K562 (cell line): ENCODE results near the gene RSU1. TPM values are rescaled to one million over a fixed set of nuclear protein-coding genes. Genes with fewer than 3 reads are reported as not detected.

Experiments
- ATAC-seq: fragments of 200-7000 bp; cut with Tn5 transposase; 3 replicates; pipeline ENCODE4 v1.9.1; 2020; ENCODE audit warnings: moderate library complexity
- BruUV-seq: library from RNA; stranded (reverse); fragments of 400-500 nt; replicated peaks from 2 replicates; lab custom pipeline; 2021; lab: Mats Ljungman, UMichigan
- CTCF ChIA-PET: fragments of 300-600 bp; formaldehyde crosslinking; extraction: SDS; loops from one replicate; lab custom pipeline; 2021; ENCODE audit warnings: low intra/inter-chr PET ratio; lab: Yijun Ruan, JAX
- POLR2A ChIA-PET: fragments of 300-600, 350-650 bp; sonication (Branson Sonifier 250); formaldehyde crosslinking; extraction: SDS; loops from one replicate; lab custom pipeline; 2021; ENCODE audit warnings: antibody characterized with exemption, inconsistent platforms; lab: Yijun Ruan, JAX
- DNase-seq, 4 experiments: peaks; one replicate each; pipeline versions ENCODE4 v3.0.0 to v3.0.0-alpha.2; 2011 to 2018; ENCODE audit warnings: low spot score in 3 of 4, mixed read lengths in 3 of 4; ENCODE audit errors: extremely low read depth in 1 of 4
- FAIRE-seq: peaks from 2 replicates; lab custom pipeline; 2011; peaks lifted over from hg19 to GRCh38; lab: Jason Lieb, UNC
- H2AFZ ChIP-seq: 2 replicates; pipeline ENCODE4 v1.6.0; 2011; ENCODE audit warnings: low read depth, low read length, control low read depth, inconsistent platforms
- H3K27ac ChIP-seq: fragments of 200-600 bp; 3 replicates; pipeline ENCODE4 v1.8.0; 2011; ENCODE audit warnings: low read depth, mild to moderate bottlenecking, control low read depth, inconsistent platforms, low read length, moderate library complexity, mixed read lengths; ENCODE audit errors: extremely low read depth
- H3K27me3 ChIP-seq, 2 experiments: fragments of 300-600 bp in 1 of 2; 2 replicates in 1 of 2; 3 replicates in 1 of 2; pipeline versions ENCODE4 v1.6.0 to v1.8.0; 2011; ENCODE audit warnings: inconsistent platforms in 2 of 2, low read length in 2 of 2, mild to moderate bottlenecking in 1 of 2, mixed read lengths in 1 of 2, moderate library complexity in 1 of 2; ENCODE audit not compliant: control insufficient read depth in 2 of 2, insufficient read depth in 2 of 2
- H3K36me3 ChIP-seq: fragments of 300-600 bp; 3 replicates; pipeline ENCODE4 v1.8.0; 2011; ENCODE audit warnings: mild to moderate bottlenecking, low read length, inconsistent platforms; ENCODE audit not compliant: control insufficient read depth, insufficient read depth
- H3K4me1 ChIP-seq, 2 experiments: fragments of 200-600 bp in 1 of 2; replicated peaks in 1 of 2; 2 replicates in 1 of 2; 3 replicates in 1 of 2; pipeline versions ENCODE4 v1.5.1 to v1.8.0; 2011; ENCODE audit warnings: inconsistent platforms in 2 of 2, low read length in 2 of 2, mild to moderate bottlenecking in 1 of 2, mixed read lengths in 1 of 2, moderate library complexity in 1 of 2; ENCODE audit not compliant: control insufficient read depth in 2 of 2, insufficient read depth in 2 of 2
- H3K4me2 ChIP-seq: 2 replicates; pipeline ENCODE4 v1.6.1; 2011; ENCODE audit warnings: low read length, control low read depth, inconsistent platforms, mixed read lengths; ENCODE audit not compliant: insufficient read depth
- H3K4me3 ChIP-seq: fragments of 200-600 bp; sonication (generic), shearing (Covaris generic); 2 replicates; pipeline ENCODE4 v1.5.1; 2016; ENCODE audit warnings: control low read depth, inconsistent platforms
- H3K79me2 ChIP-seq: fragments of 200-600 bp; 3 replicates; pipeline ENCODE4 v1.8.0; 2011; ENCODE audit warnings: low read length, inconsistent platforms; ENCODE audit not compliant: control insufficient read depth, insufficient read depth
- H3K9ac ChIP-seq, 2 experiments: 2 replicates each; pipeline versions ENCODE4 v1.6.0 to v1.6.1; 2011; ENCODE audit warnings: low read depth in 2 of 2, low read length in 2 of 2, control low read depth in 1 of 2, inconsistent platforms in 1 of 2, mild to moderate bottlenecking in 1 of 2, mixed read lengths in 1 of 2; ENCODE audit not compliant: insufficient read depth in 1 of 2
- H3K9me1 ChIP-seq: one replicate; pipeline ENCODE4 v1.6.0; 2011; ENCODE audit warnings: inconsistent platforms, mild to moderate bottlenecking, low read length, moderate library complexity; ENCODE audit not compliant: control insufficient read depth, insufficient read depth
- H3K9me3 ChIP-seq: replicated peaks from 2 replicates; pipeline ENCODE4 v1.5.1; 2011; ENCODE audit warnings: low read depth, low read length, inconsistent platforms; ENCODE audit not compliant: control insufficient read depth, insufficient read depth
- H4K20me1 ChIP-seq: replicated peaks from 2 replicates; pipeline ENCODE4 v1.6.1; 2011; ENCODE audit warnings: low read length, inconsistent platforms, mixed read lengths; ENCODE audit not compliant: control insufficient read depth, insufficient read depth
- ZNF77 ChIP-seq: fragments of 250-450 bp; sonication (Bioruptor Pico); IDR thresholded peaks from 2 replicates; pipeline ENCODE4 v1.5.0; 2020
- WGBS: fragments of 100-300 bp; shearing (Covaris generic); methylation state at CpG from one replicate; pipeline ENCODE4 v1.1.6; 2016; ENCODE audit warnings: low coverage, mixed read lengths; ENCODE audit not compliant: insufficient coverage; ENCODE audit errors: missing lambda C conversion rate; 5-methylcytosine and 5-hydroxymethylcytosine counted together
- in situ Hi-C: fragments of 300-500 bp; cut with MboI; formaldehyde crosslinking; loops from 4 replicates; pipeline ENCODE4 v1.15.0; 2018; ENCODE audit warnings: inconsistent platforms, mixed read lengths
- intact Hi-C: fragments of 100-400 bp; cut with micrococcal nuclease; formaldehyde crosslinking; loops from 2 replicates; pipeline ENCODE4 v1.14.2; 2022
- polyA plus RNA-seq, 8 experiments: library from polyadenylated mRNA; depleted of rRNA in 4 of 8; stranded (reverse) in 5 of 8; unstranded in 3 of 8; fragments of >200 nt; fragmentation: Nextera tagmentation in 2 of 8; fragmentation: Illumina TruSeq in 1 of 8; extraction: Ambion mirVana in 2 of 8; extraction: Trizol in 1 of 8; gene quantifications; 2 replicates each; pipeline versions ENCODE4 v1.2.1 to v1.2.3, GENCODE V29; 2011 to 2014; ENCODE audit warnings: inconsistent platforms in 1 of 8, missing spikeins in 1 of 8
- total RNA-seq, 7 experiments: library from RNA; depleted of rRNA in 6 of 7; stranded (reverse); fragments of >200 nt in 6 of 7; fragmentation: Illumina TruSeq in 2 of 7; extraction: Trizol in 2 of 7; gene quantifications; 2 replicates each; pipeline versions ENCODE4 v1.2.1 to v1.2.3, GENCODE V29; 2011 to 2021; ENCODE audit warnings: low replicate concordance in 1 of 7
- TF ChIP-seq, protein P1 (sequence below): fragments of 250-450 bp; sonication (Bioruptor Pico); IDR thresholded peaks from 2 replicates; pipeline ENCODE4 v1.8.0; 2022; ENCODE audit warnings: inconsistent platforms

RSU1 gene
- total and polyA plus RNA-seq, 9 of the 15 experiments (the other 6 are each of a cell fraction or from before 2014, with no cell fraction given): 18.8 to 67.3 (median 31.5) TPM

DNA sequence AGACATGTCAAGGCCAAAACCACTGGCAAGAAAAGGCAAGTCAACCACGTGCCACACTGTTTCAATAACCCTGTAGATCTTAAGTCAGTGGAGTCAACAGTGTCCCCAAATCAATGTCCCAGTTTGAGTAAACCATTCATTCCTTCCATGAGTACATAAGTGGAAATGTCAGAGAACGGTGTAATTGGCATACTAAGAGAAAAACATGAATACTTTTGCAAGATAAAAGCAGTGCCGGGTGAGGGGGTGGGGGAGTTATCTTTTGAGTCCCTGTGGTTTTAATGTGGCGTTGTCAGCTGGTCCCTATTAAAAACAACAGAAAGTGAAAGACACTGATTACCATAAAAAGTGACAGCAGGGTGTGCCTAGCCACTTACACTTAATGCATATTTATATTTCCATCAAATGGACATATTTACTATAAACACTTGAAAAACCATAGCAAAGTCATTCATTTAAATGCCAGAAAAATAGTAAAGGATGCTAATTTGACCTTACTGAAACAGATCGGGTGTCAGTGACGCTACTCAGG, 37.8 kb downstream of the RSU1 start:
- Histone ChIP-seq H3K9me3 (no peaks in the 10 kb centered on the region), H3K9ac (no peak overlapping the region), H3K27ac (no peak overlapping the region), H3K4me3 (no peak overlapping the region), H3K4me2 (no peak overlapping the region), H3K79me2 (no peaks in the 10 kb centered on the region), H3K9me1 (no peaks in the 10 kb centered on the region), H3K4me1 (no peaks in the 10 kb centered on the region), H3K36me3 (no peaks in the 10 kb centered on the region), H3K27me3 (no peaks in the 10 kb centered on the region)
- BruUV-seq: no TSS peak
- 42% methylated on average over 6 of the region's 6 CpGs for WGBS
- FAIRE-seq: no peak
- in situ Hi-C loops (loop anchor here (25.0 kb wide), 1 partner anchor 1342 kb away; no protein-coding TSS in a partner anchor), intact Hi-C loops (loop anchor here (5.0 to 10.0 kb wide), 2 partner anchors 232 to 665 kb away; no protein-coding TSS in a partner anchor)
- POLR2A ChIA-PET: no interaction called here
- no peak for DNase-seq
- no peak for ATAC-seq
- CTCF ChIA-PET: interaction anchor here (0.9 kb wide), 1 partner anchor 876 kb away, joined by 4 read pairs; no protein-coding TSS in a partner anchor
- TF ChIP-seq, protein P1, sequence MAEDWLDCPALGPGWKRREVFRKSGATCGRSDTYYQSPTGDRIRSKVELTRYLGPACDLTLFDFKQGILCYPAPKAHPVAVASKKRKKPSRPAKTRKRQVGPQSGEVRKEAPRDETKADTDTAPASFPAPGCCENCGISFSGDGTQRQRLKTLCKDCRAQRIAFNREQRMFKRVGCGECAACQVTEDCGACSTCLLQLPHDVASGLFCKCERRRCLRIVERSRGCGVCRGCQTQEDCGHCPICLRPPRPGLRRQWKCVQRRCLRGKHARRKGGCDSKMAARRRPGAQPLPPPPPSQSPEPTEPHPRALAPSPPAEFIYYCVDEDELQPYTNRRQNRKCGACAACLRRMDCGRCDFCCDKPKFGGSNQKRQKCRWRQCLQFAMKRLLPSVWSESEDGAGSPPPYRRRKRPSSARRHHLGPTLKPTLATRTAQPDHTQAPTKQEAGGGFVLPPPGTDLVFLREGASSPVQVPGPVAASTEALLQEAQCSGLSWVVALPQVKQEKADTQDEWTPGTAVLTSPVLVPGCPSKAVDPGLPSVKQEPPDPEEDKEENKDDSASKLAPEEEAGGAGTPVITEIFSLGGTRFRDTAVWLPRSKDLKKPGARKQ (CRISPR knock-in tag): no peak
- no peak for TF ChIP-seq ZNF77 (CRISPR knock-in tag)
- TF ChIP-seq, all 486 proteins: peak for 0
- Histone ChIP-seq H2AFZ (no peak overlapping the region), H4K20me1 (no peaks in the 10 kb centered on the region)
